GM12891 (cell line): ENCODE measurements around the gene ASIC2.

ENCODE experiments used
- DNase-seq: peaks from one replicate; pipeline ENCODE4 v3.0.0; 2011; ENCODE audit warnings: low spot score; ENCODE audit not compliant: insufficient read length
- FAIRE-seq: peaks from 2 replicates; lab custom pipeline; 2011; peaks lifted over from hg19 to GRCh38; lab: Jason Lieb, UNC
- PAX5 ChIP-seq: IDR thresholded peaks from 2 replicates; pipeline ENCODE4 v1.6.1; 2011; ENCODE audit warnings: low read length, moderate library complexity, mild to moderate bottlenecking; ENCODE audit not compliant: insufficient read depth, severe bottlenecking
- POLR2A ChIP-seq: IDR thresholded peaks from 2 replicates; pipeline ENCODE4 v1.6.1; 2011; ENCODE audit warnings: low read depth, low read length, control low read depth
- POLR2AphosphoS5 ChIP-seq: IDR thresholded peaks from 2 replicates; pipeline ENCODE4 v1.6.1; 2011; ENCODE audit warnings: low read depth, low read length, control low read depth
- POU2F2 ChIP-seq: IDR thresholded peaks from 2 replicates; pipeline ENCODE4 v1.6.1; 2011; ENCODE audit warnings: low read depth, mild to moderate bottlenecking, control low read depth, low read length, moderate library complexity
- SPI1 ChIP-seq: IDR thresholded peaks from 2 replicates; pipeline ENCODE4 v1.6.1; 2011; ENCODE audit warnings: low read depth, low read length, control low read depth
- TAF1 ChIP-seq: IDR thresholded peaks from 2 replicates; pipeline ENCODE4 v1.6.1; 2011; ENCODE audit warnings: low read depth, low read length, control low read depth

The ASIC2 gene

GRCh38 chr17:33126086-33126485, 167.0 kb downstream of the ASIC2 start:
- TF ChIP-seq PAX5 (no peak), POLR2AphosphoS5 (no peak), SPI1 (no peak), POLR2A (no peak), POU2F2 (no peak), TAF1 (no peak)
- DNase-seq (no peak), FAIRE-seq (no peak)

- no peak for DNase-seq
Measured at GRCh38 chr17:33125552-33125950, 167.5 kb downstream of the ASIC2 start.

GRCh38 chr17:33124871-33125551, 168.1 kb downstream of the ASIC2 start:
- TF ChIP-seq SPI1 (no peak), PAX5 (no peak), TAF1 (no peak)
- FAIRE-seq (no peak), DNase-seq (no peak)

More at GRCh38 chr17:33125552-33125950, 167.5 kb downstream of the ASIC2 start:
- TF ChIP-seq POLR2A (no peak), POU2F2 (no peak), SPI1 (no peak), PAX5 (no peak), TAF1 (no peak), POLR2AphosphoS5 (no peak)
- no peak for FAIRE-seq

- FAIRE-seq (no peak), DNase-seq (no peak)
- no peak for TF ChIP-seq PAX5
- TF ChIP-seq SPI1, result no peak
- TF ChIP-seq POLR2AphosphoS5, result no peak
- no peak for TF ChIP-seq TAF1
- TF ChIP-seq POU2F2, result no peak
- no peak for TF ChIP-seq POLR2A
Measured at GRCh38 chr17:33124185-33124584, 168.9 kb downstream of the ASIC2 start.

GRCh38 chr17:33121756-33122155, 171.3 kb downstream of the ASIC2 start:
- DNase-seq, result no peak
- TF ChIP-seq POLR2AphosphoS5, result no peak
- no peak for FAIRE-seq

- no peak for TF ChIP-seq POLR2A
- FAIRE-seq (no peak), DNase-seq (no peak)
Measured at GRCh38 chr17:33121272-33121671, 171.8 kb downstream of the ASIC2 start.

GRCh38 chr17:33120103-33120502, 173.0 kb downstream of the ASIC2 start:
- DNase-seq (no peak), FAIRE-seq (no peak)
- no peak for TF ChIP-seq POLR2A

- TF ChIP-seq POLR2A, result no peak
- no peak for DNase-seq
- FAIRE-seq, result no peak
Measured at GRCh38 chr17:33118391-33119075, 174.6 kb downstream of the ASIC2 start.

GRCh38 chr17:33116021-33116551, 177.0 kb downstream of the ASIC2 start:
- DNase-seq (no peak), FAIRE-seq (no peak)
- TF ChIP-seq POLR2AphosphoS5 (no peak), PAX5 (no peak), TAF1 (no peak), SPI1 (no peak)

GRCh38 chr17:33115366-33115765, 177.7 kb downstream of the ASIC2 start:
- no peak for FAIRE-seq
- TF ChIP-seq PAX5, result no peak
- TF ChIP-seq SPI1, result no peak
- no peak for TF ChIP-seq POLR2A
- no peak for TF ChIP-seq POLR2AphosphoS5
- no peak for TF ChIP-seq POU2F2
- no peak for TF ChIP-seq TAF1
- no peak for DNase-seq

GRCh38 chr17:33113991-33114370, 179.1 kb downstream of the ASIC2 start:
- no peak for TF ChIP-seq SPI1
- no peak for TF ChIP-seq POLR2AphosphoS5

More at GRCh38 chr17:33113991-33114370, 179.1 kb downstream of the ASIC2 start:
- FAIRE-seq (no peak), DNase-seq (no peak)
